HG03175 (cell line): Measurements from ENCODE around the gene KIF22.
"Not testable (repeated sequence)": the region's sequence is repeated elsewhere in the genome, so short reads cannot be mapped to it uniquely, and the experiment has no call there.

Experiments used
- ATAC-seq: cut with Tn5 transposase; IDR thresholded peaks from one replicate; pipeline ENCODE4 v1.9.1; 2021; ENCODE audit warnings: mild to moderate bottlenecking, moderate library complexity; ENCODE audit not compliant: unreplicated experiment

KIF22 gene

GRCh38 chr16:29812754-29813643, 22.4 kb downstream of the KIF22 start:
- no peak for ATAC-seq

- no peak for ATAC-seq
Observed at GRCh38 chr16:29813644-29814562, 23.4 kb downstream of the KIF22 start.

- no peak for ATAC-seq
Observed at GRCh38 chr16:29814592-29814991, 24.0 kb downstream of the KIF22 start.

DNA sequence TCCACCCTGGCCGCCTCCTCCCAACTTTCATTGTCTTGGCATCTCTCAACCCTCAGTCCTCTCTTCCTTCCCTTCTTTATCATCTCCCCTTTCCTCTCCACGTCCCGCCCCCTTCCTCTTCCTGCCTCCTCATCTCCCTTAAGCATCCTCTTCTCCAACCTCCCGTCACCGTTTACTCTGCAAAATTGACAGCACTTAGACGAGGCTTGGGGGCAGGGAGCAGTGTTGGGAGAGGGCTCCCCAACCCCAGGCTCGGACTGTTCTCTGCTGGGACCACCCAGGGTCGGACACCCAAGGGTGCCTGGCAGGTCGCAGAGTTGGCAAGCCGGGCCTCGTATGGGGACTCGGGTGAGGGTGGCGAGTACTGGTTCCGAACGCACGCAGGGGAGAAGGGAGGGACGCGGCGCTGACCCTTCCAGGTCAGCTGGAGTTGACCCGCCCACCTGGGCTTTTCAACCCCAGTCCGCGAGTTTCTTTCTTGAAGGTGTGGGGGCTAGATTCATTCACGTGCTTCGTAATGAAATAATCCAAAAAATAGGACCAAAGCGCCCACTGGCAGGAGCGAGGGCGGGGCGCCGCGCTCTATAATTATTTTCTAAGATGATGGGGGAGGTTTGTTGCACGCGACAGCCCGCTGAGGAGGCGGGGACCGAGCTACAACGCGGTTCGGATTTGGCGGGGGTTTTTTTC, 24.6 kb downstream of the KIF22 start:
- ATAC-seq: no peak

- ATAC-seq: peak; percentile 64
Observed at GRCh38 chr16:29815793-29816693, 25.5 kb downstream of the KIF22 start, which contains the start of gene PAGR1. Gene PAGR1 (plus strand): TSS chr16:29816152. CDS start chr16:29816526, 374 bp downstream.

GRCh38 chr16:29816694-29817441, 26.3 kb downstream of the KIF22 start:
- no peak for ATAC-seq

GRCh38 chr16:29818082-29818481, 27.5 kb downstream of the KIF22 start:
- no peak for ATAC-seq

- no peak for ATAC-seq
Observed at GRCh38 chr16:29819506-29819905, 29.0 kb downstream of the KIF22 start.

- ATAC-seq: no peak
Observed at GRCh38 chr16:29820271-29820701, 29.7 kb downstream of the KIF22 start, which contains the start of gene MVP. Gene MVP (plus strand): TSS chr16:29820462. CDS start chr16:29830550, 10,088 bp downstream.

- peak; percentile 51 for ATAC-seq
Observed at GRCh38 chr16:29820730-29821642, 30.4 kb downstream of the KIF22 start.

- ATAC-seq: no peak
Observed at GRCh38 chr16:29821643-29822115, 31.1 kb downstream of the KIF22 start.

- no peak for ATAC-seq
Observed at GRCh38 chr16:29824589-29825144, 34.1 kb downstream of the KIF22 start.

DNA sequence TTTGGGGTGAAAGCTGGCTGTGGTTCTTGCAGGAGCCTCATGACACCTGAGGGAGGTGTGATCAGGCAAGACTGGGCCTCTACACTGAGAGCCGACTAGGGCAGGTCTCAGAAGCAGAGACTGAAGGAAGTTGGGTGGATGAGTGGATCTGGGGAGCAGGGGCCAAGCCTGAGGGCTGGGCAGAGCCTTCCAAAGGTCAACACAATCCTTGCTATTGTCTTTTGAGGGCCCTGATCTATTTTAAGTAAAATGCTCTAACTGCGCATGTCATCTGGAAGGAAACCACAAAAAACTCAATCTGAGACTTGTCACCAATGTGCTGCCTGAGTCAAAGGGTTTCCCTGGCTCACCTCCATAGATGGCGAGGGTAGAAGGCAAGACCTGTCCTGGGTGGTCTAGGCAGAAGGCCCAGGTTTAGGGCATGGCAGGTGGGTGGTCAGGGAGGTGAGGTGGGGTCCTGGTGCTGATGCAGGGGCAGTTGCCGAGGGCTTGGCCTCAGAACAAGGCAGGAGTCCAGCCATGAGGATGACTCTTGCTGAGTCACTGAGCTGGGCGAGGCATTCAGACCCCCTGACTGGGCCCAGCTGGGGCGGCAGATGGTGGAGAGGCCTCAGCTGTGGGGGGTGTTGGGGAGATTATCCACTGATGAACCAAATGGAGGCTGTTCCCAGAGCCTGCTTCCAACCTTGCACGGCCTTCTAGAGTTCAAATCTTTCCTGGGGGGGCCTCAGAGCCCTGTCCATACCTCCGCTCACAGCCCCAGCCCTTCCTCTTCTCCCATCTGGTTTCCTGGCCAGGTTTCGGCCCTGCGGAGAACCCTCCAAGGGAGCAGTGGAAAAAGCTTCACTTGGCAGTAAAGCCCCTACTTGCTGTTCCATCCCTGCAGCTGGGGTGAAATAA, 34.8 kb downstream of the KIF22 start:
- no peak for ATAC-seq

- no peak for ATAC-seq
Observed at GRCh38 chr16:29826342-29826695, 35.8 kb downstream of the KIF22 start.

DNA sequence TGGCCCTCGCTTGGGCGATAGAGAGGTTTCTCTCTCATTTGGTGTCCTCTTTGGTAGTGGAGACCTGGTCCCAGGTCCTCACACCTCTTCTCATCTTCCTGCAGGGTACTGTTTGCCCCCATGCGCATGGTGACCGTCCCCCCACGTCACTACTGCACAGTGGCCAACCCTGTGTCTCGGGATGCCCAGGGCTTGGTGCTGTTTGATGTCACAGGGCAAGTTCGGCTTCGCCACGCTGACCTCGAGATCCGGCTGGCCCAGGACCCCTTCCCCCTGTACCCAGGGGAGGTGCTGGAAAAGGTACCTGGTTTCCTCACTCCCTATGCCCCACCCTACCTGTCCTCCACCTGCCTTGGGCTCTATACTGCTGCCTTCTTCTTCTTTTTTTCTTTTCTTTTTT, 40.2 kb downstream of the KIF22 start:
- no peak for ATAC-seq

GRCh38 chr16:29831490-29831889, 40.9 kb downstream of the KIF22 start:
- no peak for ATAC-seq

DNA sequence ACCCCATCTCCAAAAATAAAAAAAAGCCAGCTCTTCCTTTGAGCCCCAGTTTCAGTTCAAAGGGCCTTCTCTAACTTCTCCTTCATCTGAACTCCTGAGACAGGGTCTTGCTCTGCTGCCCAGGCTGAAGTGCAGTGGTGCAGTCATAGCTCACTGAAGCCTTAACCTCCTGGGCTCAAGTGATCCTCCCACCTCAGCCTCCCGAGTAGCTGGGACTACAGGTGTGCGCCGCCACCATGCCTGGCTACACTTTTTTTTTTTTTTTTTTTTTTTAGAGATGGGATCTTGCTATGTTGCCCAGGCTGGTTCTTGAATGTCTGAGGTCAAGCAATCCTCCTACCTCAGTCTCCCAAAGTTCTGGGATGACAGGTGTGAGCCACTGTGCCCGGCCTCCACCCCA, 42.7 kb downstream of the KIF22 start:
- ATAC-seq: not testable (repeated sequence)
